ENCODE results near the gene SCRT2. TPM values are rescaled to one million over a fixed set of nuclear protein-coding genes. Genes with fewer than 3 reads are reported as not detected.

The SCRT2 gene
- total RNA-seq, 1 donor from 2014 or later = not detected

DNA sequence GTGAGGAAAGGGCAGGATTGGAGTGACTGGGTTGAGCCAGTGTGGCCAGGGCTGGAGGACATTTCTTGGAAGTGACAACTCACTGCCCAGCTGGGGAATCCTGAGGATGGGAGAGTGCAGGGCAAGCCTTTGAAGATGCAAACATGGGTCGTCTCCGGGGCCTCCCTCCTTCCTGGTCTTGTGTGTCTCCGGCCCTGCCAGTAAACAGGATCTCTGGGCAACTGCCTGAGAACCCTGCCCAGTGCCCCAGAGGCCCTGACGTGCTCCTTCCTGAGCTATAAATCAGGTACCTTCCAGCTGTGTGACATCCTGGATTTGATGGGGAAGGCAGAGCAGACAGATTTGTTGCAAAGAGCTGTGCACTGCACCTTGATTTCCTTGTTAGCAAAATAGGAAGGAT is 52.6 kb downstream of the SCRT2 start:
- peaks cover 1% of the 10 kb centered on the region for H3K9me3 Mint-ChIP-seq
- ChIA-PET POLR2A (interaction anchor here (0.5 kb wide), 1 partner anchor 375 kb away, joined by 3 read pairs; no protein-coding TSS in a partner anchor), CTCF (interaction anchor here (1.1 kb wide), 1 partner anchor 23 kb away, joined by 3 read pairs; no protein-coding TSS in a partner anchor)
- H3K27ac Mint-ChIP-seq = no peak overlapping the region
- DNase-seq (no peak), ATAC-seq (ENCODE audit: low read depth) (no peak)
- H3K4me3 Mint-ChIP-seq = no peak overlapping the region
- no peaks in the 10 kb centered on the region for H3K4me1 Mint-ChIP-seq
- no peak for TF ChIP-seq CTCF (IDR thresholded peaks at IDR 0.05)
- peaks cover 37% of the 10 kb centered on the region for H3K27me3 Mint-ChIP-seq
- intact Hi-C loops (cut with micrococcal nuclease) = no loop called here
- no peaks in the 10 kb centered on the region for H3K36me3 Mint-ChIP-seq (ENCODE audit: low read depth)

DNA sequence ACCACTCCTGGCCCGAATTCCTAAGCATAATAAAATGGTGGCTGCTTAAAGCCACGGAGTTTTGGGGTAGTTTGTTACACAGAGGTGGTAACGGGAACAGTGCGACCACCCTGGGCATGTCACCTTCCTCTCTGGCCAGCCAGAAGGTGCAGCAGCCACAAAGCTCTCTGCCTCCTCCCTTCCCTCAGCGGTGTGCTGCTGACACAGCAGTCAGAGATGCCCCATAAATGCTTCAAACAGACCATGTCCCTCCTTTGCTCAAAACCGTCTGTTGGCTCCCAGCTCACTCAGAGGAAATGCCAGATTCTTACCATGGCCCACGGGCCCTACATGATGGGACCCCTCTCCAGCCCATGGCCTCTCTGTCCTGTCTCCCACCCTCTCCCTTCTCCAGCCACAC is 53.4 kb downstream of the SCRT2 start:
- no peak overlapping the region for H3K27ac Mint-ChIP-seq
- CTCF ChIA-PET = no interaction called here

DNA sequence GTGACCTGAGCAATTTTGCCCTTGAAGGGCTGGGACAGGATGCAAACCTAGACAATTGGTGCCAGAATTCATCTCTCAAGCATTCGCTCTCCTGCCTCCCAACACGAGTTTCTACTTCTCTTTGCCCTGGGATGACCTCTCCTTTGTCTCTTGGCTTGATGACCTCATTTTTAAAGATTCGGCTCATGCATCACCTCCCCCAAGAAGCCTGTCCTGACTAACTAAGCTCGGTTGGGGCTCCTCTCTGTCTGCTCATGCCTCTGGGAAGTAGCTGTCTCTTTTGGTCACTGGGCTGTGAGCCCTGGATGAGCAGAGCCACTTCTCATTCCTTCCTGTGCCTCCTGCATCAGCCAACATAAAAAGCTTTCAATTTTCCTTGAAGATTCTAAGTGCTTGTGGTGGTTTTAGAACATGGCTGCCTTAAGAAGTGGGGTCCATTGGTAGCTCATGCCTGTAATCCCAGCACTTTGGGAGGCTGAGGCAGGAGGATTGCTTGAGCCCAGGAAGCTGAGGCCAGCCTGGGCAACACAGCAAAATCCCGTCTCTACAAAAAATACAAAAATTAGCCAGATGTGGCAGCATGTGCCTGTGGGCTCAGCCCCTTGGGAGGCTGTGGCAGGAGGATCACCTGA is 54.4 kb downstream of the SCRT2 start:
- H3K27me3 Mint-ChIP-seq = peaks cover 52% of the 10 kb centered on the region
- ChIA-PET POLR2A (no interaction called here), CTCF (no interaction called here)
- no peak for TF ChIP-seq CTCF (IDR thresholded peaks at IDR 0.05)
- H3K4me1 Mint-ChIP-seq = no peaks in the 10 kb centered on the region
- no peak overlapping the region for H3K4me3 Mint-ChIP-seq
- H3K27ac Mint-ChIP-seq = no peak overlapping the region
- ATAC-seq (ENCODE audit: low read depth) = no peak
- intact Hi-C loops (cut with micrococcal nuclease) = no loop called here
- no peaks in the 10 kb centered on the region for H3K36me3 Mint-ChIP-seq (ENCODE audit: low read depth)
- H3K9me3 Mint-ChIP-seq = peaks cover 7% of the 10 kb centered on the region
- no peak for DNase-seq

More for the DNA sequence above, 53.4 kb downstream of the SCRT2 start:
- intact Hi-C loops (cut with micrococcal nuclease) = no loop called here
- Mint-ChIP-seq H3K27me3 (peaks cover 45% of the 10 kb centered on the region), H3K36me3 (ENCODE audit: low read depth) (no peaks in the 10 kb centered on the region), H3K4me1 (no peaks in the 10 kb centered on the region), H3K4me3 (no peak overlapping the region), H3K9me3 (peaks cover 7% of the 10 kb centered on the region)
- ATAC-seq (ENCODE audit: low read depth) (no peak), DNase-seq (no peak)
- POLR2A ChIA-PET = no interaction called here
- TF ChIP-seq CTCF (IDR thresholded peaks at IDR 0.05) = no peak

- no peak overlapping the region for H3K27ac Mint-ChIP-seq
- H3K27me3 Mint-ChIP-seq = peaks cover 52% of the 10 kb centered on the region
- no peaks in the 10 kb centered on the region for H3K4me1 Mint-ChIP-seq
- intact Hi-C loops (cut with micrococcal nuclease) = no loop called here
- H3K9me3 Mint-ChIP-seq = peaks cover 7% of the 10 kb centered on the region
- POLR2A ChIA-PET = no interaction called here
- H3K4me3 Mint-ChIP-seq = no peak overlapping the region
- CTCF ChIA-PET = no interaction called here
- H3K36me3 Mint-ChIP-seq (ENCODE audit: low read depth) = no peaks in the 10 kb centered on the region
- ATAC-seq (ENCODE audit: low read depth) (no peak), DNase-seq (no peak)
- TF ChIP-seq CTCF (IDR thresholded peaks at IDR 0.05) = no peak
Measured at GRCh38 chr20:620246-620645, 55.4 kb downstream of the SCRT2 start.

DNA sequence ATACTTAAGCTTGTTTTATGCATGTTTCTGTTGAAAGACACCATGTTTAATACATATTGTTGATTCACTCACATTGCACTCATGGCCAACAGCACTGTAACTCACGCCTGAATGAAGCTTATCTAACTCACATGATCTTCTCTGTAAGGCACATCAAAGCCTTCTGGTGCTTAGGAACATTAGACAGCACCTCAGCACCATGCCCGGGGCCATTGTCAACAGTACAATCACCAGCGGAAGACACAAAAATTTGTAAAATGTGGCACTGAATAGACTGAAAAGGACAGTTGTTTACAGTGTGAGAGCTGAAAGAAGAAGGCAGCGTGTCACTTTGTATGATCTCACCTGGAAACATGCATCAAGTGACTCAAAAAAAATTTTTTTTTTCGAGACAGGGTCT is 56.6 kb downstream of the SCRT2 start:
- Mint-ChIP-seq H3K4me3 (no peak overlapping the region), H3K9me3 (peaks cover 7% of the 10 kb centered on the region), H3K4me1 (no peaks in the 10 kb centered on the region), H3K36me3 (ENCODE audit: low read depth) (no peaks in the 10 kb centered on the region), H3K27ac (no peak overlapping the region), H3K27me3 (peaks cover 60% of the 10 kb centered on the region)
- ChIA-PET POLR2A (no interaction called here), CTCF (no interaction called here)
- DNase-seq (no peak), ATAC-seq (ENCODE audit: low read depth) (no peak)
- no peak for TF ChIP-seq CTCF (IDR thresholded peaks at IDR 0.05)
- intact Hi-C loops (cut with micrococcal nuclease) = no loop called here

Data from activated B cell treated with CpG ODN at 0.5 μM for 24 hours (primary cell).